ENCODE measurements around the gene CEMIP.

DNA sequence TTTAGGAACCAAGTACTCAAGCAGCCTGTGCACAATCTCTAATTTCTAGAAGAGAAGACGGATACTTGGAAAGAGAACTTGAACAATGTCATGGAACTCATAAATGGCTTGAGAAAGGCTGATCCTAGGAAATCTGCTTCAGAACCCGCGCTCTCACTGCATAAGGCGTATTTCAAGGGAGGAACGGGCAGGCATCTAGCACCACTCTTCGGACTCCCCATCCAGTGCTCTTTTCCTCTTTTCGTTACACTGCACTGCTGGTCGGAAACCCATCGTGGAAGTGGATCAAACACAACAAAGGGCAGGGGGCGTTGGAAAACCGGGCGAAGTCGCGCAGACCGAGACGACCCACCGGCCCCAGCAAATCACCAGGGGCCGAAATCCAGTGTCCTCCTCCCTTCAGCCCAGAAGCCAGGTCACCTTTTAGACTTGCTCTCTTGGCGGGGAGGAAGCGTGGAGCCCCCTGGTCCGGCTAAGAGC, 221.0 kb downstream of the CEMIP start:
- TF ChIP-seq, protein P1, sequence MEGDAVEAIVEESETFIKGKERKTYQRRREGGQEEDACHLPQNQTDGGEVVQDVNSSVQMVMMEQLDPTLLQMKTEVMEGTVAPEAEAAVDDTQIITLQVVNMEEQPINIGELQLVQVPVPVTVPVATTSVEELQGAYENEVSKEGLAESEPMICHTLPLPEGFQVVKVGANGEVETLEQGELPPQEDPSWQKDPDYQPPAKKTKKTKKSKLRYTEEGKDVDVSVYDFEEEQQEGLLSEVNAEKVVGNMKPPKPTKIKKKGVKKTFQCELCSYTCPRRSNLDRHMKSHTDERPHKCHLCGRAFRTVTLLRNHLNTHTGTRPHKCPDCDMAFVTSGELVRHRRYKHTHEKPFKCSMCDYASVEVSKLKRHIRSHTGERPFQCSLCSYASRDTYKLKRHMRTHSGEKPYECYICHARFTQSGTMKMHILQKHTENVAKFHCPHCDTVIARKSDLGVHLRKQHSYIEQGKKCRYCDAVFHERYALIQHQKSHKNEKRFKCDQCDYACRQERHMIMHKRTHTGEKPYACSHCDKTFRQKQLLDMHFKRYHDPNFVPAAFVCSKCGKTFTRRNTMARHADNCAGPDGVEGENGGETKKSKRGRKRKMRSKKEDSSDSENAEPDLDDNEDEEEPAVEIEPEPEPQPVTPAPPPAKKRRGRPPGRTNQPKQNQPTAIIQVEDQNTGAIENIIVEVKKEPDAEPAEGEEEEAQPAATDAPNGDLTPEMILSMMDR (conservative IDR thresholded peaks at IDR 0.05; ENCODE audit: low read depth, low read length), result no peak
- TF ChIP-seq, protein P2, sequence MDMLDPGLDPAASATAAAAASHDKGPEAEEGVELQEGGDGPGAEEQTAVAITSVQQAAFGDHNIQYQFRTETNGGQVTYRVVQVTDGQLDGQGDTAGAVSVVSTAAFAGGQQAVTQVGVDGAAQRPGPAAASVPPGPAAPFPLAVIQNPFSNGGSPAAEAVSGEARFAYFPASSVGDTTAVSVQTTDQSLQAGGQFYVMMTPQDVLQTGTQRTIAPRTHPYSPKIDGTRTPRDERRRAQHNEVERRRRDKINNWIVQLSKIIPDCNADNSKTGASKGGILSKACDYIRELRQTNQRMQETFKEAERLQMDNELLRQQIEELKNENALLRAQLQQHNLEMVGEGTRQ (IDR thresholded peaks at IDR 0.05; ENCODE audit: low read depth, low read length), result no peak
- TF ChIP-seq NFE2L2 (IDR thresholded peaks at IDR 0.05; ENCODE audit: low read depth, low read length) (no peak), POLR2A (IDR thresholded peaks at IDR 0.05; ENCODE audit: low read depth, low read length) (no peak), RCOR1 (IDR thresholded peaks at IDR 0.05; ENCODE audit: insufficient replicate concordance, low read length) (no peak), RAD21 (IDR thresholded peaks at IDR 0.05; ENCODE audit: low read length) (no peak), RFX5 (IDR thresholded peaks at IDR 0.05; ENCODE audit: low read depth, low read length) (no peak), FOS (IDR thresholded peaks at IDR 0.05; ENCODE audit: low read depth, low read length) (no peak), CEBPB (IDR thresholded peaks at IDR 0.05; ENCODE audit: low read depth, low read length) (no peak)

Measured in IMR-90 (cell line).